ENCODE results near the gene GPC3. TPM values are rescaled to one million over a fixed set of nuclear protein-coding genes. Genes with fewer than 3 reads are reported as not detected.

The GPC3 gene
- total RNA-seq, 3 donors from 2014 or later = 0.46 to 0.82 (median 0.54) TPM

- Mint-ChIP-seq H3K9me3 (no peaks in the 10 kb centered on the region), H3K36me3 (ENCODE audit: insufficient read depth) (no peaks in the 10 kb centered on the region), H3K4me1 (ENCODE audit: low read depth) (no peaks in the 10 kb centered on the region), H3K27me3 (ENCODE audit: low read depth) (no peaks in the 10 kb centered on the region), H3K4me3 (no peak overlapping the region)
- DNase-seq (no peak), ATAC-seq (no peak)
These were observed 19.2 kb downstream of the GPC3 start for GRCh38 chrX:133966199-133966598.

GRCh38 chrX:133965321-133965720 lies 20.1 kb downstream of the GPC3 start:
- no peak overlapping the region for H3K4me3 Mint-ChIP-seq
- H3K36me3 Mint-ChIP-seq (ENCODE audit: insufficient read depth) = no peaks in the 10 kb centered on the region
- H3K4me1 Mint-ChIP-seq (ENCODE audit: low read depth) = no peaks in the 10 kb centered on the region
- DNase-seq = no peak
- H3K9me3 Mint-ChIP-seq = no peaks in the 10 kb centered on the region
- no peaks in the 10 kb centered on the region for H3K27me3 Mint-ChIP-seq (ENCODE audit: low read depth)
- no peak for ATAC-seq

- H3K36me3 Mint-ChIP-seq (ENCODE audit: insufficient read depth) = no peaks in the 10 kb centered on the region
- no peak overlapping the region for H3K4me3 Mint-ChIP-seq
- H3K4me1 Mint-ChIP-seq (ENCODE audit: low read depth) = no peaks in the 10 kb centered on the region
- DNase-seq (no peak), ATAC-seq (no peak)
- no peaks in the 10 kb centered on the region for H3K9me3 Mint-ChIP-seq
- no peaks in the 10 kb centered on the region for H3K27me3 Mint-ChIP-seq (ENCODE audit: low read depth)
These were observed 24.3 kb downstream of the GPC3 start for GRCh38 chrX:133961046-133961445.

GRCh38 chrX:133959972-133960371 lies 25.4 kb downstream of the GPC3 start:
- no peaks in the 10 kb centered on the region for H3K9me3 Mint-ChIP-seq
- H3K36me3 Mint-ChIP-seq (ENCODE audit: insufficient read depth) = no peaks in the 10 kb centered on the region
- no peaks in the 10 kb centered on the region for H3K4me1 Mint-ChIP-seq (ENCODE audit: low read depth)
- peaks cover 3% of the 10 kb centered on the region for H3K27me3 Mint-ChIP-seq (ENCODE audit: low read depth)
- ATAC-seq (no peak), DNase-seq (no peak)
- H3K4me3 Mint-ChIP-seq = no peak overlapping the region

GRCh38 chrX:133958997-133959688 lies 26.3 kb downstream of the GPC3 start:
- ATAC-seq (no peak), DNase-seq (no peak)
- H3K27me3 Mint-ChIP-seq (ENCODE audit: low read depth) = peaks cover 3% of the 10 kb centered on the region
- no peaks in the 10 kb centered on the region for H3K4me1 Mint-ChIP-seq (ENCODE audit: low read depth)
- H3K36me3 Mint-ChIP-seq (ENCODE audit: insufficient read depth) = no peaks in the 10 kb centered on the region
- H3K4me3 Mint-ChIP-seq = no peak overlapping the region
- no peaks in the 10 kb centered on the region for H3K9me3 Mint-ChIP-seq

GRCh38 chrX:133956570-133957340 lies 28.6 kb downstream of the GPC3 start:
- H3K4me3 Mint-ChIP-seq = no peak overlapping the region
- ATAC-seq = no peak
- H3K4me1 Mint-ChIP-seq (ENCODE audit: low read depth) = no peaks in the 10 kb centered on the region
- H3K36me3 Mint-ChIP-seq (ENCODE audit: insufficient read depth) = no peaks in the 10 kb centered on the region
- H3K27me3 Mint-ChIP-seq (ENCODE audit: low read depth) = peaks cover 3% of the 10 kb centered on the region
- DNase-seq = no peak
- H3K9me3 Mint-ChIP-seq = peaks cover 6% of the 10 kb centered on the region

- no peaks in the 10 kb centered on the region for H3K4me1 Mint-ChIP-seq (ENCODE audit: low read depth)
- ATAC-seq (no peak), DNase-seq (no peak)
- no peak overlapping the region for H3K4me3 Mint-ChIP-seq
- peaks cover 3% of the 10 kb centered on the region for H3K27me3 Mint-ChIP-seq (ENCODE audit: low read depth)
- H3K36me3 Mint-ChIP-seq (ENCODE audit: insufficient read depth) = no peaks in the 10 kb centered on the region
- H3K9me3 Mint-ChIP-seq = peaks cover 6% of the 10 kb centered on the region
These were observed 31.5 kb downstream of the GPC3 start for GRCh38 chrX:133953785-133954355.

- H3K27me3 Mint-ChIP-seq (ENCODE audit: low read depth) = peaks cover 3% of the 10 kb centered on the region
- ATAC-seq (no peak), DNase-seq (no peak)
- H3K4me1 Mint-ChIP-seq (ENCODE audit: low read depth) = no peaks in the 10 kb centered on the region
- no peak overlapping the region for H3K4me3 Mint-ChIP-seq
- H3K36me3 Mint-ChIP-seq (ENCODE audit: insufficient read depth) = no peaks in the 10 kb centered on the region
- H3K9me3 Mint-ChIP-seq = peaks cover 6% of the 10 kb centered on the region
These were observed 32.3 kb downstream of the GPC3 start for GRCh38 chrX:133953078-133953477.

GRCh38 chrX:133951098-133951497 lies 34.3 kb downstream of the GPC3 start:
- no peak overlapping the region for H3K4me3 Mint-ChIP-seq
- ATAC-seq = no peak
- H3K4me1 Mint-ChIP-seq (ENCODE audit: low read depth) = no peaks in the 10 kb centered on the region
- H3K9me3 Mint-ChIP-seq = peaks cover 6% of the 10 kb centered on the region
- DNase-seq = no peak
- no peaks in the 10 kb centered on the region for H3K36me3 Mint-ChIP-seq (ENCODE audit: insufficient read depth)
- H3K27me3 Mint-ChIP-seq (ENCODE audit: low read depth) = peaks cover 3% of the 10 kb centered on the region

- Mint-ChIP-seq H3K27me3 (ENCODE audit: low read depth) (peaks cover under 1% of the 10 kb centered on the region), H3K4me3 (no peak overlapping the region), H3K4me1 (ENCODE audit: low read depth) (no peaks in the 10 kb centered on the region), H3K36me3 (ENCODE audit: insufficient read depth) (no peaks in the 10 kb centered on the region), H3K9me3 (peaks cover 6% of the 10 kb centered on the region)
- no peak for ATAC-seq
- DNase-seq = no peak
These were observed 35.2 kb downstream of the GPC3 start for GRCh38 chrX:133950214-133950613.

- no peak for ATAC-seq
These were observed 36.5 kb downstream of the GPC3 start for GRCh38 chrX:133948895-133949294.

GRCh38 chrX:133947996-133948395 lies 37.4 kb downstream of the GPC3 start:
- Mint-ChIP-seq H3K4me1 (ENCODE audit: low read depth) (no peaks in the 10 kb centered on the region), H3K9me3 (no peaks in the 10 kb centered on the region)
- no peak for ATAC-seq

More at GRCh38 chrX:133948895-133949294, 36.5 kb downstream of the GPC3 start:
- DNase-seq = no peak
- Mint-ChIP-seq H3K4me3 (no peak overlapping the region), H3K27me3 (ENCODE audit: low read depth) (no peaks in the 10 kb centered on the region), H3K36me3 (ENCODE audit: insufficient read depth) (no peaks in the 10 kb centered on the region), H3K4me1 (ENCODE audit: low read depth) (no peaks in the 10 kb centered on the region), H3K9me3 (peaks cover 4% of the 10 kb centered on the region)

GRCh38 chrX:133947022-133947421 lies 38.4 kb downstream of the GPC3 start:
- no peaks in the 10 kb centered on the region for H3K9me3 Mint-ChIP-seq

More at GRCh38 chrX:133947996-133948395, 37.4 kb downstream of the GPC3 start:
- DNase-seq = no peak
- Mint-ChIP-seq H3K36me3 (ENCODE audit: insufficient read depth) (no peaks in the 10 kb centered on the region), H3K27me3 (ENCODE audit: low read depth) (no peaks in the 10 kb centered on the region), H3K4me3 (no peak overlapping the region)

GRCh38 chrX:133943507-133943906 lies 41.9 kb downstream of the GPC3 start:
- Mint-ChIP-seq H3K4me3 (no peak overlapping the region), H3K4me1 (ENCODE audit: low read depth) (peaks cover 1% of the 10 kb centered on the region), H3K9me3 (no peaks in the 10 kb centered on the region), H3K27me3 (ENCODE audit: low read depth) (no peaks in the 10 kb centered on the region), H3K36me3 (ENCODE audit: insufficient read depth) (no peaks in the 10 kb centered on the region)
- no peak for DNase-seq
- no peak for ATAC-seq

More at GRCh38 chrX:133947022-133947421, 38.4 kb downstream of the GPC3 start:
- Mint-ChIP-seq H3K27me3 (ENCODE audit: low read depth) (no peaks in the 10 kb centered on the region), H3K4me1 (ENCODE audit: low read depth) (no peaks in the 10 kb centered on the region), H3K4me3 (no peak overlapping the region), H3K36me3 (ENCODE audit: insufficient read depth) (no peaks in the 10 kb centered on the region)
- ATAC-seq = no peak
- DNase-seq = no peak

All from activated T-cell treated with anti-CD3 and anti-CD28 coated beads, Interleukin-2, amount 50 U/mL, for 4 hours (primary cell).